ENCODE measurements around the gene PARD3B.
"Not testable (repeated sequence)": the region's sequence is repeated elsewhere in the genome, so short reads cannot be mapped to it uniquely, and the experiment has no call there.

PARD3B gene

GRCh38 chr2:204541637-204542036 lies 3.6 kb upstream of the PARD3B start:
- no peak for DNase-seq

GRCh38 chr2:204542982-204543608 lies 2.2 kb upstream of the PARD3B start:
- no peak for DNase-seq

- peak; percentile 66 for DNase-seq
Observed at GRCh38 chr2:204545861-204546735, 823 bp downstream of the PARD3B start.

GRCh38 chr2:204550751-204551511 lies 5.7 kb downstream of the PARD3B start:
- no peak for DNase-seq

GRCh38 chr2:204551512-204551863 lies 6.2 kb downstream of the PARD3B start:
- DNase-seq, result no peak

- DNase-seq, result no peak
Observed at GRCh38 chr2:204557604-204558003, 12.3 kb downstream of the PARD3B start.

GRCh38 chr2:204559358-204559757 lies 14.1 kb downstream of the PARD3B start:
- not testable (repeated sequence) for DNase-seq

- DNase-seq, result no peak
Observed at GRCh38 chr2:204560902-204561301, 15.6 kb downstream of the PARD3B start.

- DNase-seq, result no peak
Observed at GRCh38 chr2:204561771-204562170, 16.5 kb downstream of the PARD3B start.

GRCh38 chr2:204566439-204566838 lies 21.2 kb downstream of the PARD3B start:
- no peak for DNase-seq

GRCh38 chr2:204570421-204570820 lies 25.1 kb downstream of the PARD3B start:
- DNase-seq, result no peak

- no peak for DNase-seq
Observed at GRCh38 chr2:204571041-204571440, 25.8 kb downstream of the PARD3B start.

GRCh38 chr2:204571911-204572310 lies 26.6 kb downstream of the PARD3B start:
- DNase-seq, result no peak

- no peak for DNase-seq
Observed at GRCh38 chr2:204573221-204573620, 27.9 kb downstream of the PARD3B start.

- DNase-seq, result no peak
Observed at GRCh38 chr2:204574486-204574885, 29.2 kb downstream of the PARD3B start.

GRCh38 chr2:204575463-204575862 lies 30.2 kb downstream of the PARD3B start:
- DNase-seq, result no peak

- no peak for DNase-seq
Observed at GRCh38 chr2:204576362-204576979, 31.2 kb downstream of the PARD3B start.

GRCh38 chr2:204578928-204579598 lies 33.8 kb downstream of the PARD3B start:
- no peak for DNase-seq

- DNase-seq, result no peak
Observed at GRCh38 chr2:204581946-204582345, 36.7 kb downstream of the PARD3B start.

GRCh38 chr2:204583773-204584172 lies 38.5 kb downstream of the PARD3B start:
- no peak for DNase-seq

GRCh38 chr2:204585930-204586329 lies 40.7 kb downstream of the PARD3B start:
- no peak for DNase-seq

- no peak for DNase-seq
Observed at GRCh38 chr2:204586444-204587180, 41.3 kb downstream of the PARD3B start.
